KMS-11 (cell line): ENCODE results near the gene C1orf21.

Experiments
- H2AFZ ChIP-seq: fragments of 200-600 bp; sonication (generic); 2 replicates; pipeline ENCODE4 v1.6.1; 2016; ENCODE audit warnings: antibody characterized with exemption, mixed run types, low read depth
- H3K27ac ChIP-seq: fragments of 200-600 bp; sonication (generic); 2 replicates; pipeline ENCODE4 v1.6.1; 2016; ENCODE audit warnings: mild to moderate bottlenecking, mixed run types
- H3K27me3 ChIP-seq: fragments of 200-600 bp; sonication (generic); 2 replicates; pipeline ENCODE4 v1.6.1; 2017; ENCODE audit warnings: mild to moderate bottlenecking, low read depth, mixed run types, moderate library complexity; ENCODE audit not compliant: insufficient read depth
- H3K36me3 ChIP-seq: fragments of 200-600 bp; sonication (generic); 2 replicates; pipeline ENCODE4 v1.6.1; 2017; ENCODE audit warnings: mild to moderate bottlenecking, mixed run types; ENCODE audit not compliant: insufficient read depth
- H3K4me1 ChIP-seq: fragments of 200-600 bp; sonication (generic); 2 replicates; pipeline ENCODE4 v1.6.1; 2016; ENCODE audit warnings: mild to moderate bottlenecking, low read depth, mixed run types; ENCODE audit not compliant: poor library complexity, severe bottlenecking
- H3K4me2 ChIP-seq: fragments of 200-600 bp; sonication (generic); 2 replicates; pipeline ENCODE4 v1.7.0; 2016; ENCODE audit warnings: mild to moderate bottlenecking, mixed run types
- H3K4me3 ChIP-seq: fragments of 200-600 bp; sonication (generic); IDR thresholded peaks from 2 replicates; pipeline ENCODE4 v1.6.1; 2017; ENCODE audit warnings: low read depth, low read length, mixed read lengths; ENCODE audit not compliant: insufficient read depth
- H3K79me2 ChIP-seq: fragments of 200-600 bp; sonication (generic); 2 replicates; pipeline ENCODE4 v1.6.1; 2016; ENCODE audit warnings: low read depth, mixed run types; ENCODE audit not compliant: insufficient read depth
- H3K9ac ChIP-seq: fragments of 200-600 bp; sonication (generic); 2 replicates; pipeline ENCODE4 v1.6.1; 2016; ENCODE audit warnings: mild to moderate bottlenecking, mixed run types
- H4K20me1 ChIP-seq: fragments of 200-600 bp; sonication (generic); 2 replicates; pipeline ENCODE4 v1.6.1; 2016; ENCODE audit warnings: mild to moderate bottlenecking, mixed run types; ENCODE audit not compliant: insufficient read depth
- CTCF ChIP-seq: fragments of 200-600 bp; sonication (generic); conservative IDR thresholded peaks from 2 replicates; pipeline ENCODE4 v1.6.1; 2017; ENCODE audit warnings: low read depth, mild to moderate bottlenecking, antibody characterized with exemption, low read length, moderate library complexity, mixed read lengths

Gene C1orf21

GRCh38 chr1:184426278-184426674 lies 39.4 kb downstream of the C1orf21 start:
- Histone ChIP-seq H3K79me2 (no peaks in the 10 kb centered on the region), H4K20me1 (no peaks in the 10 kb centered on the region)
- TF ChIP-seq CTCF: no peak

DNA sequence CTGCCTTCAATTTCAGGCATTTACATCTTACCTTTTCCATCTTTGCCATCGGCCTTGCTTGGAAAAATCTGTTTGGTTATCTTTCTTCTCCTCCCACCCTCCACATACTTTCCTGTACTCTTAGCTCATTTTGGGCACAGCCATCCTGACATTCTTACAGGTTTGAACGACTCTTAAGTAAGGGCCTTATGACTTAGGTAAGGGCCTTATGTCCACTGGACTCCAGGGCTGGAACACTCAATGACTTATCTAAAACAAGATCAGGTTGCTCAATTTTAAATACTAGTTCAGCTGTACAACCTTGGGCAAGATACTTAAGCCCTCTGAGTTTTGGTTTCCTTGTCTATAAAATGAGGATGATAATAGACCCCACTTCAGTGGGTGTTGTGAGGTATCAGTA lies 40.9 kb downstream of the C1orf21 start:
- Histone ChIP-seq H2AFZ (no peak overlapping the region), H3K9ac (no peak overlapping the region), H3K4me1 (no peaks in the 10 kb centered on the region), H3K27me3 (no peaks in the 10 kb centered on the region), H3K4me3 (no peak overlapping the region), H3K27ac (no peak overlapping the region), H4K20me1 (no peaks in the 10 kb centered on the region), H3K79me2 (no peaks in the 10 kb centered on the region), H3K4me2 (no peak overlapping the region), H3K36me3 (no peaks in the 10 kb centered on the region)
- no peak for TF ChIP-seq CTCF

More at GRCh38 chr1:184426278-184426674, 39.4 kb downstream of the C1orf21 start:
- Histone ChIP-seq H3K4me3 (no peak overlapping the region), H2AFZ (no peak overlapping the region), H3K36me3 (no peaks in the 10 kb centered on the region), H3K4me1 (no peaks in the 10 kb centered on the region), H3K27ac (no peak overlapping the region), H3K27me3 (no peaks in the 10 kb centered on the region), H3K4me2 (no peak overlapping the region), H3K9ac (no peak overlapping the region)

GRCh38 chr1:184428604-184429003 lies 41.8 kb downstream of the C1orf21 start:
- Histone ChIP-seq H3K9ac (no peak overlapping the region), H4K20me1 (no peaks in the 10 kb centered on the region), H3K27me3 (no peaks in the 10 kb centered on the region), H3K4me2 (no peak overlapping the region), H3K4me3 (no peak overlapping the region), H2AFZ (no peak overlapping the region), H3K4me1 (no peaks in the 10 kb centered on the region), H3K36me3 (no peaks in the 10 kb centered on the region), H3K79me2 (no peaks in the 10 kb centered on the region), H3K27ac (no peak overlapping the region)
- no peak for TF ChIP-seq CTCF

GRCh38 chr1:184429335-184429734 lies 42.5 kb downstream of the C1orf21 start:
- no peak overlapping the region for H3K4me3 ChIP-seq
- TF ChIP-seq CTCF: no peak
- H3K4me1 ChIP-seq: no peaks in the 10 kb centered on the region
- no peaks in the 10 kb centered on the region for H3K36me3 ChIP-seq
- H2AFZ ChIP-seq: no peak overlapping the region
- no peaks in the 10 kb centered on the region for H4K20me1 ChIP-seq
- no peaks in the 10 kb centered on the region for H3K27me3 ChIP-seq
- H3K79me2 ChIP-seq: no peaks in the 10 kb centered on the region
- H3K27ac ChIP-seq: no peak overlapping the region
- no peak overlapping the region for H3K9ac ChIP-seq
- H3K4me2 ChIP-seq: no peak overlapping the region

GRCh38 chr1:184433956-184434502 lies 47.2 kb downstream of the C1orf21 start:
- no peak overlapping the region for H3K4me3 ChIP-seq
- H2AFZ ChIP-seq: no peak overlapping the region
- H3K36me3 ChIP-seq: no peaks in the 10 kb centered on the region
- H3K27ac ChIP-seq: no peak overlapping the region
- no peaks in the 10 kb centered on the region for H3K4me1 ChIP-seq
- H3K4me2 ChIP-seq: no peak overlapping the region
- H4K20me1 ChIP-seq: no peaks in the 10 kb centered on the region
- no peaks in the 10 kb centered on the region for H3K79me2 ChIP-seq
- H3K27me3 ChIP-seq: no peaks in the 10 kb centered on the region
- TF ChIP-seq CTCF: no peak
- H3K9ac ChIP-seq: no peak overlapping the region
